RKO (cell line): Measurements from ENCODE around the gene VEGFB.
A peak's percentile ranks its signal among the peaks of the same experiment; 100 is the strongest.
"Not testable (repeated sequence)": the region's sequence is repeated elsewhere in the genome, so short reads cannot be mapped to it uniquely, and the experiment has no call there.

Experiments
- DNase-seq: peaks from one replicate; pipeline ENCODE4 v3.0.0-alpha.2; 2016; ENCODE audit warnings: low spot score

VEGFB gene

GRCh38 chr11:64232182-64232966, 2.0 kb upstream of the VEGFB start:
- DNase-seq = no peak

DNA sequence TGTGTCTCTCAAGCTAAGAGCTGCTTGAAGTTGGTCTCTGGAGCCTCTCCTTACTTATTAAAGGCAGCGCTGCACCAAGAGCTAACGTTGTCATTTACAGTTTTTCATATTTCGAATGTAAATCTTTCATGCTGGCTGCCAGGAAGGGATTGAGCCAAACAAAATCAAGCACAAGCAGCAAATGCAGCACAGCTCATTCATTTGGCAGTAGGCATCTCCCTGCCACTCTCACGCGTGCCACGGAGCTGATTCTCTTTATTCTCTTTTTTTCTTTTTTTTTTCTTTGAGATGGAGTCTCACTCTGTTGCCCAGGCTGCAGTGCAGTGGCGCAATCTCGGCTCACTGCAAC, 1.4 kb upstream of the VEGFB start:
- no peak for DNase-seq

GRCh38 chr11:64234647-64235379, 429 bp downstream of the VEGFB start:
- DNase-seq = peak; percentile 51

- no peak for DNase-seq
Observed at GRCh38 chr11:64235437-64236161, 1.2 kb downstream of the VEGFB start.

GRCh38 chr11:64237484-64237951, 3.1 kb downstream of the VEGFB start:
- no peak for DNase-seq

DNA sequence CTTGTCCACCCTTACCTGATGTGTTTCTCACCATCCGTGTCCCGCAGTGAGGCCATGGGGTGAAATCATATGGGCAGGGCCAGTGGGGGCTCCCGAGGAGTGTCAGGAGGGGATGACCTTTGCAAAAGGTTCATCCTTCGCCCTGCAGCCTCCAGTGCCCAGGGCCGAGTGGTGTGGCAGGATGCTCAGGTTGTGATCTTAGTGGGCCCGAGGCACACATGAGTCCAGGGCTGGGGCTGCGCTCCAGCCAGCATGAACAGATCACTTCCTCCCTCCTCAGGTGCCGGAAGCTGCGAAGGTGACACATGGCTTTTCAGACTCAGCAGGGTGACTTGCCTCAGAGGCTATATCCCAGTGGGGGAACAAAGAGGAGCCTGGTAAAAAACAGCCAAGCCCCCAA, 3.7 kb downstream of the VEGFB start:
- DNase-seq = no peak

DNA sequence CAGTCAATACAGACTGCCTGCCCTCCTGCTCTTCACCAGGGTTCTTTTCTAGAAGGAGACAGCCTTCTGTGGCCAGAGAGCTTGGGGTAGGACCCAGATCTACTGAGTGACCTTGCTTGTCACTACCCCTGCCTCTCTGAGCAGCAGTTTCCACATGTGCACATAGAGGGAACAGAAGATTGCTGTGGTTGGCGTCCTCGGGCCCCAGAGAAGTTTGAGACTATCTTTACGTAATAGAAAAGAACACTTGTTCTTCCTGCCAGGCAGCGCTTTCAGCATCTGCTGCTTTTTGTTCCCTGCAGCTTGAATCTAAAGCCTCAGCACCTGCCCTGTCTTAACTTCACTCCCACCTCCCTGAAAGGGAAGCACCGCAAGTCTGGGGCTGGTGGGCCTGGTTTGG, 4.6 kb downstream of the VEGFB start:
- no peak for DNase-seq

DNA sequence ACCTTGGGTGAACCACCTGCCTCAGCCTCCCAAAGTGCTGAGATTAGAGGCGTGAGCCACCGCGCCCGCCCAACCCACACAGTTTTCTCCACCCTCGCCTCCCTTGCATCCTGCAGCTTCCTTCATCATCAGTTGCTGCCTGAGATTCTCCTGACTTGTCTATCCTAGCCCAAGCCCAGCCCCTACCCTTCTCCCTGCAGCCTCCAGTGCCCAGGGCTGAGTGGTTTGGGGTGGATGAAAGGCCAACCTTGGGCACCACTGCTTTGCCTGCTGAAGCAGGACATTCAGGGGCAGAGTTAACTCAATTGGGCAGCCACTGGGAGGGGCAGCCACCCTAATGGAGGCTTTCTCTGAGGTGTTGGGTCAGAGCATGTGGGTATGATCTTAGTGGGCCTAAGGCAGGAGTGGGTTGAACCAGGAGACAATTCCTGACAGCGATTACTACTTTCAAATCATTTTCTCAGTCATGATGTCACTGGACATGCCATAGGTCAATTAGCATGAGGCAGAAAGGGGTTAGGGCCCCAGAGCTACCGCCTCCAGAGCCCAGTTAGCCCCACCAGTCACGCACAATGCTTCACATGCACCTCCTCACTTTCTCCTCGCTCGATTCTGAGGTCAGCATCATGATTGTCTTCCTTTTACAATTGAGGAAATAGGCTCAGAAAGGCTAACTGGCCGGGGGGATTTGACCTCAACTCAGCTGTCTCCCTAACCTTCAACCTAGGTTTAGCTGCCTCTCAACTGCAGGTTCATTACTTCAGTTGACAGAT, 5.5 kb downstream of the VEGFB start:
- peak; percentile 45 for DNase-seq

DNA sequence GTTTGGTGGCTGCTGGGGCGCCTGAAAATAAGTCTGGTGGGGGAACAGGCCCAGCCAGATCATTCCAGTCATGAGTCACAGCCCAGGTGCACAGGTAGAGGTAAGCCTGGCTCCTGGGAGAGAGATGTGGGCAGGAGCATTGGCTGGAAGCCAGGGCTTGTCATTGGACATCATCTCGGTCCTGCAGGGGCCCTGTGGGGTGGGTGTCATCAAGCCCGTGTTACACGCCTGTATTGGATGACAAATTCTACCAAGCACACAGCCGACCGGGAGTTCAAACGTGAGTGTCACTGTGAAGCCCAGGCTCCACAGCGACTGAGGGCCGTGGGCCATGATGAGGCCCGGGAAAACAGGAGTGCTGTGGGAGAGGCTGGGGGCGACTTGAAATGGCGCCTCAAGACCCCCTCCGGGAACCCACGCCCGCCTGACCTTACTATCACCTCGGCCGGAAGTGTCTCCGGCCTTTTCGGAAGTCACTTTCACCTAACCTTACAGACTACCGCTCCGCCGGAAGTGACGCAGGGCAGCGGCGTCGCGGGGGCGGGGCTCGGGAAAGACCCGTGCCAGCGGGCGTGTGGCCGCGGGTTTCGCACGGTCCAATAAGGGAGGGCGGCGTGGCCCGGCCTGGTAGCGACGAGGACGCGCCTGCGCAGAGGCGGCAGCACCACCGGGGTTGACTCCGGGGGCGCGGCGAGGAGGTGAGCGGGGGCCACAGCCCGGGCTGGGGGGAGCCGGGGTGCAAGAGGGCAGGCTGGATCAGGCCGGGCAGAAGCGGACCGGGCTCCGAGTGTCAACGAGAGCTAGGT, 6.3 kb downstream of the VEGFB start, which contains the start of gene FKBP2:
FKBP2 (plus strand) TSS at position 661 of the 806 bp plus-strand sequence. CDS start 1,293 bp downstream, outside the sequence.
- DNase-seq = peak; percentile 96

- DNase-seq = no peak
Observed at GRCh38 chr11:64241241-64241490, 6.8 kb downstream of the VEGFB start.

GRCh38 chr11:64241491-64242374, 7.3 kb downstream of the VEGFB start:
- peak; percentile 97 for DNase-seq

DNA sequence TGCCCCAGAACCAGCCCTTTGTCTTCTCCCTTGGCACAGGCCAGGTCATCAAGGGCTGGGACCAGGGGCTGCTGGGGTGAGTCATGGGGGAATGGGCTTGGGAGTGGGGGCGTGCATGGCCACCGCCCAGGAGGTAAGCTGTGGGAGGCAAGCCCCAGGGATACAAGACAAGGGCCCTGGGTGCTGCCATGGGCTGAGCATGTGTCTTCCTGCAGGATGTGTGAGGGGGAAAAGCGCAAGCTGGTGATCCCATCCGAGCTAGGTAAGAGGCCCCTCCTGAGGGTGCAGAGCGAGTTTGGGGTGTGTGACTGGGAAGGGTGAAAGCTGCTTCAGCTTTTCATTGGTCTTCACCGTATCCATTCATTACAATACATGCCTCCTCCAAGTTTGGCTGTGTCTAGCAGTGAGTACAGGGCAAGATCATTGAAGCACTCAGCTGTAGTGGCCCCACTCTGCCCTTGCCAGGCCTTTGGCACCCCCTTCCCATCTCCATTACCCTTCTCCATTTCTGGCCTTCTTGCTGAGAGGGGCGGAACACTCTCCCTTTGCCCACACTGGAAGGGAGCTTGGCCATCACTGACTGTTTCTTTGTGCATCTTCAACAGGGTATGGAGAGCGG, 9.0 kb downstream of the VEGFB start:
- no peak for DNase-seq

GRCh38 chr11:64244107-64244506, 9.7 kb downstream of the VEGFB start:
- DNase-seq = no peak

GRCh38 chr11:64244966-64245365, 10.6 kb downstream of the VEGFB start:
- DNase-seq = peak; percentile 34

GRCh38 chr11:64245401-64245796, 11.0 kb downstream of the VEGFB start:
- DNase-seq = peak; percentile 42

- DNase-seq = peak; percentile 95
Observed at GRCh38 chr11:64245797-64246620, 11.6 kb downstream of the VEGFB start.

- not testable (repeated sequence) for DNase-seq
Observed at GRCh38 chr11:64246621-64246870, 12.2 kb downstream of the VEGFB start.

DNA sequence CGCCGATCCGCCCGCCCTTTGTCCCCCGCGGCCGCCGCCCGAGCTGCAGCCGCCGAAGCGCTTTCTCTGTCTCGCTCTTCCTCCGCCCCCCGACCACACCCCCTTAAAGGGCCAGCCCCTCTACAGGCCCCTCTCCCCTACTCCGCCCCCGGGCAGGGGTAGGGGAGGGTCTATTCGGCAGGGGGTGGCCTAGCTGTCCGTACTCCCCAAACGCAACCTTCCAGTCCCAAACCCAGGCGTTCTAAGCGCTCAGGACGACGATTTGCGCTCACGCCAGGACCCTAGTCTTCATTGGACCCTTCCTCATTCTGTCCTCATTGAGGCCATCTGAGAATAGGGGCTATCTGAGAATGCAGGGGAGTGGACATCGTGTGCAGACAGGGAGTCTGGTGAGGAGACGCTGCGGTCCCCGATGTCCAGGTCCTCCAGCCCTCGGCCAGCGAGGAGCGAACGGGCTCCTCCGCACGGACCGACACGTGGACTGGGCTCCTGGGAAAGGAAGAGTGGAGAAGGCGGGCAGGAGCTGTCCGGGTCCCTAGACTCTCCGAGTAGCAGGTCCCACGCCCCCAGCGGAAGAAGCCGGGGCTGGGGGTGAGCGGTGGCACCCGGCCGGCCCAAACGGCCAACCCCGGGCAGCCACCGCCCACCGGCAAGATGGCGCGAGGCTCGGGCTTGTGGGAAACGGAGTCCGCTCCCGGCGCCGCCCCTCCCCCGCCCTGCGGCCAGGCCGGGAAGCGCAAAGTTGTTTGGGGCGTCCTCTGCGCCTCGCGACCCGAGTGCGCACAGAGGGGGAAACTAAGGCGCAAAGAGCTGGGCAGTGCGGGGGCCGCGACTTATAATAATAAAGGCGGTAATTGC, 12.7 kb downstream of the VEGFB start, which contains the start of gene PPP1R14B:
PPP1R14B (minus strand) TSS at position 73 of the 858 bp plus-strand sequence. CDS start 270 bp downstream, outside the sequence.
- peak; percentile 94 for DNase-seq
